Activated CD8-positive, alpha-beta T cell treated with anti-CD3 and anti-CD28 coated beads for 36 hours (primary cell): ENCODE data around the gene CRK. TPM values are rescaled to one million over a fixed set of nuclear protein-coding genes. Genes with fewer than 3 reads are reported as not detected.

Experiments
- ATAC-seq: fragments of 200-7000 bp; cut with Tn5 transposase; one replicate; pipeline ENCODE4 v1.10.0; 2021; ENCODE audit warnings: mild to moderate bottlenecking, moderate library complexity
- CTCF ChIA-PET: fragments of 350-600 bp; sonication (Branson Sonifier 250); formaldehyde crosslinking; loops from one replicate; lab custom pipeline; 2021; ENCODE audit warnings: antibody characterized with exemption; lab: Charles Lee
- POLR2A ChIA-PET: fragments of 350-600 bp; sonication (Branson Sonifier 250); formaldehyde crosslinking; loops from one replicate; lab custom pipeline; 2021; ENCODE audit warnings: antibody characterized with exemption; lab: Charles Lee
- DNase-seq: peaks from one replicate; pipeline ENCODE4 v3.0.0-alpha.2; 2020
- H3K27ac Mint-ChIP-seq: one replicate; pipeline ENCODE4 v1.8.0; 2021; ENCODE audit warnings: mild to moderate bottlenecking, mixed read lengths
- H3K27me3 Mint-ChIP-seq: one replicate; pipeline ENCODE4 v1.8.0; 2021; ENCODE audit warnings: mixed read lengths
- H3K36me3 Mint-ChIP-seq: one replicate; pipeline ENCODE4 v1.8.0; 2021; ENCODE audit warnings: low read depth, mixed read lengths
- H3K4me1 Mint-ChIP-seq: one replicate; pipeline ENCODE4 v1.8.0; 2021; ENCODE audit warnings: low read depth, mixed read lengths
- H3K4me3 Mint-ChIP-seq: one replicate; pipeline ENCODE4 v1.8.0; 2021; ENCODE audit warnings: mild to moderate bottlenecking, moderate library complexity, mixed read lengths
- H3K9me3 Mint-ChIP-seq: one replicate; pipeline ENCODE4 v1.8.0; 2021; ENCODE audit warnings: mixed read lengths
- intact Hi-C: fragments of 100-400 bp; cut with micrococcal nuclease; formaldehyde crosslinking; loops from one replicate; pipeline ENCODE4 v1.10.0; 2022
- total RNA-seq, 2 experiments: library from RNA; stranded (reverse); gene quantifications; one replicate each; pipeline ENCODE4 v1.2.3, GENCODE V29; 2021
- TF ChIP-seq, protein P1 (sequence below): fragments of 200-600 bp; IDR thresholded peaks from one replicate; pipeline ENCODE4 v1.8.0; 2022; ENCODE audit warnings: antibody characterized with exemption, mild to moderate bottlenecking

The CRK gene
- total RNA-seq, 2 experiments from 2014 or later, result 12.1 to 12.9 TPM

DNA sequence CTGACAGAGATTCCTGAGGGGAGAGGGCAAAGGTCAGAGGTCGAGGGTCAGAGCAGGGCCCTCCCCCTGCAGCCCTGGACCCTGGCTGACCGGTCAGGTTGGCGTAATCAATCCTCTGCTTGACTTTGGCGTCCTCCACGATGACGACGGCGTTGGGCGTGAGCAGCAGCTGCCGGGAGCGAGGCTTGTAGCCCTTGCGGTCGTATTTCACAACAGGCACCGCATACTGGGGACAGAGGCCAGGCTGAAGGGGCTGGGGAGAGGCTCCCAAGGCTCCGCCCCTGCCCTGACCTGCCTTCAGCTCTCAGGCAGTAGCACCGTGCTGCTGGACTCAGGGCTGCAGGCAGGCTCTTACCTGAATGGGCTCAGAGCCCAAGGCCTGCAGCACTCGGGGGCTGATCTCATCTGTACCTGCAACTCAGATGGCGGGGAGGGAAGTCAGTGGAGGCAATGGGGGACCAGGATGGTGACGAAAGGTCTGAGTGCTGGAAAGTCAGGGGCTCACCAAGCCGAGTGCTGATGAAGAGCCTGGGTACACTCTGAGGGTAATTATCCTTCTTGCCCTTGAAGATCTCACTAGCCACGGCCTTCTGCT, 12.0 kb upstream of the CRK start:
- ChIA-PET POLR2A (no interaction called here), CTCF (no interaction called here)
- Mint-ChIP-seq H3K4me3 (no peak overlapping the region), H3K4me1 (peaks cover 12% of the 10 kb centered on the region), H3K9me3 (peaks cover 2% of the 10 kb centered on the region), H3K27me3 (peaks cover 9% of the 10 kb centered on the region), H3K36me3 (peaks cover 14% of the 10 kb centered on the region), H3K27ac (no peak overlapping the region)
- ATAC-seq (no peak), DNase-seq (no peak)
- TF ChIP-seq, protein P1, sequence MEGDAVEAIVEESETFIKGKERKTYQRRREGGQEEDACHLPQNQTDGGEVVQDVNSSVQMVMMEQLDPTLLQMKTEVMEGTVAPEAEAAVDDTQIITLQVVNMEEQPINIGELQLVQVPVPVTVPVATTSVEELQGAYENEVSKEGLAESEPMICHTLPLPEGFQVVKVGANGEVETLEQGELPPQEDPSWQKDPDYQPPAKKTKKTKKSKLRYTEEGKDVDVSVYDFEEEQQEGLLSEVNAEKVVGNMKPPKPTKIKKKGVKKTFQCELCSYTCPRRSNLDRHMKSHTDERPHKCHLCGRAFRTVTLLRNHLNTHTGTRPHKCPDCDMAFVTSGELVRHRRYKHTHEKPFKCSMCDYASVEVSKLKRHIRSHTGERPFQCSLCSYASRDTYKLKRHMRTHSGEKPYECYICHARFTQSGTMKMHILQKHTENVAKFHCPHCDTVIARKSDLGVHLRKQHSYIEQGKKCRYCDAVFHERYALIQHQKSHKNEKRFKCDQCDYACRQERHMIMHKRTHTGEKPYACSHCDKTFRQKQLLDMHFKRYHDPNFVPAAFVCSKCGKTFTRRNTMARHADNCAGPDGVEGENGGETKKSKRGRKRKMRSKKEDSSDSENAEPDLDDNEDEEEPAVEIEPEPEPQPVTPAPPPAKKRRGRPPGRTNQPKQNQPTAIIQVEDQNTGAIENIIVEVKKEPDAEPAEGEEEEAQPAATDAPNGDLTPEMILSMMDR, result no peak
- intact Hi-C loops, result no loop called here

DNA sequence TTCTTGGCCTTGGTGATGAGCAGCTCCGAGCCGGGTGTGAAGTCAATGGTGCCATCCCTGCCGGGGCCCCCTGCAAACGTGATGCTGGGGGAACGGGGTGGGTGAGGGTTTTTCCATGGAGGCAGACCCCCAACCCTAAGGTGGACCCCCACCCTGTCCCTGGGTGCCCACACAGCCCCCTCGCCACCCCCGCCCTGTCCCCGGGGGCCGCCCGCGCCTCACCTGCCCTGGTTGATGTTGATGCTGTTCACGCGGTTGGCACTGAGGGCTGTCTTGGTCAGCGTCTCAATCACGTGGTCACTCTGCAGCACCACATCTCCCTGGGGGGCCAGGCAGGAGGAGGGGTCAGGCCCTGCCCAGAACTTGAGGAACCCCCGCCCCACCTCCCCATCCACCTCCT, 11.2 kb upstream of the CRK start:
- TF ChIP-seq, protein P1, result no peak
- H3K9me3 Mint-ChIP-seq, result peaks cover 2% of the 10 kb centered on the region

DNA sequence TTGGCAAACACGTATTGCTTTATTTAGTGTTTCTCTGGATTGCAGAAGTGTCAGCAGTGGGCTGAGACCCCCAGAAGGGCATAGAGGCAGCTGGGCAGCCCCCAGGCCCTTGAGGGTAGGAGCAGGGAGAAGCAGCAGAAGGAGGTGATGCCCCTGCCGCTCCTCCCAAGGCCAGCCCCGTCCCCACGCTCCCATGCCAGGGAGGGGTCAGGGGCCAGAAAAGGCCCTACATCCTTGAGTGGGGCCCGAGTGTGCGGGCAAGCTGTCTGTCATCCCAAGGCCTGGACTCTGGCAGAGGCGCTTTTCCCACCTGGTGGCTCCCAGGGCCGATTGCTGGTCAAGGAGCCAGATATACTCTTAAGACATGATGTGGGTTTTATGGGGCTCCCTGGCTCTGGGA, 8.2 kb upstream of the CRK start:
- TF ChIP-seq, protein P1, result no peak
- ChIA-PET POLR2A (interaction anchor here (1.0 kb wide), 1 partner anchor 9 kb away, joined by 5 read pairs; no protein-coding TSS in a partner anchor), CTCF (interaction anchor here (1.8 kb wide), 1 partner anchor 99 kb away, joined by 9 read pairs; no protein-coding TSS in a partner anchor)
- ATAC-seq, result no peak
- H3K4me1 Mint-ChIP-seq, result peaks cover 29% of the 10 kb centered on the region
- H3K4me3 Mint-ChIP-seq, result no peak overlapping the region
- no peak overlapping the region for H3K27ac Mint-ChIP-seq
- intact Hi-C loops, result loop anchor here (5.0 kb wide), 1 partner anchor 53 kb away; the partner anchor contains the start of gene INPP5K
- no peaks in the 10 kb centered on the region for H3K9me3 Mint-ChIP-seq
- H3K36me3 Mint-ChIP-seq, result peaks cover 12% of the 10 kb centered on the region
- H3K27me3 Mint-ChIP-seq, result peaks cover 27% of the 10 kb centered on the region
- no peak for DNase-seq

More for the DNA sequence above, 11.2 kb upstream of the CRK start:
- Mint-ChIP-seq H3K27me3 (peaks cover 13% of the 10 kb centered on the region), H3K4me3 (no peak overlapping the region), H3K27ac (no peak overlapping the region), H3K4me1 (peaks cover 15% of the 10 kb centered on the region), H3K36me3 (peaks cover 15% of the 10 kb centered on the region)
- ATAC-seq, result no peak
- intact Hi-C loops, result no loop called here
- ChIA-PET CTCF (no interaction called here), POLR2A (interaction anchor here (0.6 kb wide), 1 partner anchor 618 kb away, joined by 3 read pairs; no protein-coding TSS in a partner anchor)
- DNase-seq, result no peak

DNA sequence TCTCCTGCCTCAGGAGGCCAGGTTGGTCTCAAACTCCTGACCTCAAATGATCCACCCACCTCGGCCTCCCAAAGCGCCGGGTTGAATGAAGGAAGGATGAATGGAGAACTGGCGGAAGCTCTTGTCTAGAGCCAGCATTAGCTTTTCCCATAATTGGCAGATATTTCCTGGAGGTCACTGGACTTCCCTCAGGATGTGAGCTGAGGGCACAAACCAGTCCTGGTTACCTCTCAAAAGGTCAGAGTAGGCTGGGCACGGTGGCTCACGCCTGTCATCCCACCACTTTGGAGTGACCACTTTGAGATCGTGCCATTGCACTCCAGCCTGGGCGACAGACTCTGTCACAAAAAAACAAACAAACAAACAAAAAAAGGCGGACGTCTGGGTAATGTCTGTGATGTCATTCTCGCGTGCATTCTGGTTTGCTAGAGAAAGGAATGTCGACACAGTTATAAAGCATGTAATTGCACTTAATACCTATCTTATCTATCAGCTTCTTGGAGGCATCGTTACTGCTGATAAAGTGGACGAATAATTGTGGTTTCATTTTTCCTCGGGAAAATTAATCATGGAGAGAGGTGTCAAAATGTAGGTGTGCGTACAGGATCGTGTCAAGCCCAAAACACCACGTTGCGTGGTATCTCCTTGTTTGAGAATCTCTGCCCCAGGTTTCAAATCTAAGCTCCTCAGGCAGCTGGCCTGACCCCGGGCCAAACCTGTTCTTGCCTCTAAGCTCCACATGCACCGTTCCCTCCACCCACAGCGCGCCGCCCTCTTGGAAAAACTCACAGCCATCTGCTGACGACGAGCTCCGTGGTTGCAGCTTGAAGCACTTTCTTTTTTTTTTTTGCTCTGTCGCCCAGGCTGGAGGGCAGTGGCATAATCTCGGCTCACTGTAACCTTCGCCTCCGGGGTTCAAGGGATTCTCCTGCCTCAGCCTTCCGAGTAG, 6.4 kb upstream of the CRK start:
- POLR2A ChIA-PET, result interaction anchor here (0.8 to 1.9 kb wide), 8 partner anchors 14 to 130 kb away, joined by 3 to 5 read pairs (median 4); partner anchors contain the start of genes INPP5K and YWHAE
- intact Hi-C loops, result loop anchor here (5.0 kb wide), 1 partner anchor 55 kb away; the partner anchor contains the start of gene INPP5K
- Mint-ChIP-seq H3K27me3 (peaks cover 30% of the 10 kb centered on the region), H3K9me3 (no peaks in the 10 kb centered on the region), H3K27ac (peak overlapping the region; percentile 50), H3K4me1 (peaks cover 29% of the 10 kb centered on the region), H3K4me3 (peak overlapping the region; percentile 38), H3K36me3 (peaks cover 3% of the 10 kb centered on the region)
- CTCF ChIA-PET, result interaction anchor here (1.1 to 1.8 kb wide), 5 partner anchors 13 to 130 kb away, joined by 3 to 9 read pairs (median 3); partner anchors contain the start of gene INPP5K
- TF ChIP-seq, protein P1, result no peak
- ATAC-seq (peak; percentile 3), DNase-seq (peak; percentile 34)
